Cardiac fibroblast (primary cell): ENCODE results near the gene ERC2.

Source experiments
- DNase-seq, 2 donors: peaks; one replicate each; pipeline versions ENCODE4 v3.0.0 to v3.0.0-alpha.2; 2010; ENCODE audit warnings: low read depth in 2 of 2
- H3K4me3 ChIP-seq, 2 donors: replicated peaks in 1 of 2; 1 replicate in 1 of 2; 2 replicates in 1 of 2; pipeline ENCODE4 v1.5.1; 2011; ENCODE audit warnings: low read depth in 2 of 2, low read length in 2 of 2, mild to moderate bottlenecking in 2 of 2, moderate library complexity in 1 of 2
- CTCF ChIP-seq: IDR thresholded peaks from one replicate; pipeline ENCODE4 v1.5.1; 2011; ENCODE audit warnings: low read depth, mild to moderate bottlenecking, low read length, inconsistent platforms

ERC2 gene

GRCh38 chr3:55893045-55893664, 575.1 kb downstream of the ERC2 start:
- no peak overlapping the region for H3K4me3 ChIP-seq
- no peak for TF ChIP-seq CTCF
- no peak for DNase-seq

GRCh38 chr3:55891106-55891505, 577.2 kb downstream of the ERC2 start:
- no peak for TF ChIP-seq CTCF
- H3K4me3 ChIP-seq = no peak overlapping the region
- DNase-seq = no peak

- H3K4me3 ChIP-seq = no peak overlapping the region
- no peak for DNase-seq
- TF ChIP-seq CTCF = no peak
These were observed 579.9 kb downstream of the ERC2 start for GRCh38 chr3:55888282-55888885.

- DNase-seq = peak in 1 of 2 donors; percentile 37
- H3K4me3 ChIP-seq = no peak overlapping the region
- TF ChIP-seq CTCF = peak; percentile 26
These were observed 582.5 kb downstream of the ERC2 start for GRCh38 chr3:55885721-55886120.

- TF ChIP-seq CTCF = no peak
- DNase-seq = no peak
- H3K4me3 ChIP-seq = no peak overlapping the region
These were observed 583.6 kb downstream of the ERC2 start for GRCh38 chr3:55884491-55885285.

GRCh38 chr3:55884066-55884465, 584.2 kb downstream of the ERC2 start:
- no peak for DNase-seq
- no peak for TF ChIP-seq CTCF
- no peak overlapping the region for H3K4me3 ChIP-seq
